H9 (cell line): Measurements from ENCODE around the gene VSTM2A. TPM values are rescaled to one million over a fixed set of nuclear protein-coding genes. Genes with fewer than 3 reads are reported as not detected.

Source experiments
- DNase-seq: peaks from one replicate; pipeline ENCODE4 v3.0.0-alpha.2; 2017
- H2AFZ ChIP-seq: one replicate; pipeline ENCODE4 v1.6.1; 2013; ENCODE audit warnings: mild to moderate bottlenecking, low read length, control low read depth, moderate library complexity
- H2AK5ac ChIP-seq: 2 replicates; pipeline ENCODE4 v1.6.1; 2013; ENCODE audit warnings: low read length, control low read depth, mixed read lengths; ENCODE audit not compliant: insufficient read length
- H2BK120ac ChIP-seq: one replicate; pipeline ENCODE4 v1.6.1; 2013; ENCODE audit warnings: low read depth, mild to moderate bottlenecking, low read length, control low read depth, inconsistent platforms; ENCODE audit not compliant: poor library complexity, severe bottlenecking
- H2BK12ac ChIP-seq: 2 replicates; pipeline ENCODE4 v1.6.1; 2013; ENCODE audit warnings: low read length, control low read depth, mixed read lengths, low read depth; ENCODE audit not compliant: insufficient read length
- H2BK15ac ChIP-seq: 2 replicates; pipeline ENCODE4 v1.6.1; 2013; ENCODE audit warnings: low read depth, low read length, control low read depth
- H2BK20ac ChIP-seq: one replicate; pipeline ENCODE4 v1.6.1; 2013; ENCODE audit warnings: low read depth, mild to moderate bottlenecking, low read length, control low read depth, inconsistent platforms; ENCODE audit not compliant: poor library complexity, severe bottlenecking
- H2BK5ac ChIP-seq: 2 replicates; pipeline ENCODE4 v1.6.1; 2013; ENCODE audit warnings: low read length, control low read depth, mixed read lengths; ENCODE audit not compliant: insufficient read length
- H3K14ac ChIP-seq: 2 replicates; pipeline ENCODE4 v1.6.1; 2013; ENCODE audit warnings: low read length, control low read depth; ENCODE audit not compliant: insufficient read depth
- H3K18ac ChIP-seq: 2 replicates; pipeline ENCODE4 v1.6.1; 2013; ENCODE audit warnings: low read depth, mild to moderate bottlenecking, mixed read lengths, low read length, control low read depth; ENCODE audit not compliant: insufficient read length
- H3K23ac ChIP-seq: 2 replicates; pipeline ENCODE4 v1.6.1; 2013; ENCODE audit warnings: low read length, control low read depth, mixed read lengths, low read depth; ENCODE audit not compliant: insufficient read length
- H3K23me2 ChIP-seq: 2 replicates; pipeline ENCODE4 v1.6.1; 2013; ENCODE audit warnings: low read depth, mild to moderate bottlenecking, mixed read lengths, low read length, control low read depth; ENCODE audit not compliant: insufficient read length, poor library complexity, severe bottlenecking
- H3K27ac ChIP-seq: 2 replicates; pipeline ENCODE4 v1.5.1; 2013; ENCODE audit warnings: low read length, control low read depth, mixed read lengths, low read depth; ENCODE audit not compliant: insufficient read length
- H3K27me3 ChIP-seq: 2 replicates; pipeline ENCODE4 v1.6.1; 2013; ENCODE audit warnings: low read length, control low read depth, inconsistent platforms; ENCODE audit not compliant: insufficient read depth
- H3K4ac ChIP-seq: 2 replicates; pipeline ENCODE4 v1.6.1; 2013; ENCODE audit warnings: low read depth, mild to moderate bottlenecking, control low read depth, inconsistent platforms, low read length, moderate library complexity
- H3K4me1 ChIP-seq: 2 replicates; pipeline ENCODE4 v1.6.1; 2013; ENCODE audit warnings: low read length, control low read depth, inconsistent platforms; ENCODE audit not compliant: insufficient read depth
- H3K4me2 ChIP-seq: 2 replicates; pipeline ENCODE4 v1.6.1; 2013; ENCODE audit warnings: low read length, control low read depth, mixed read lengths; ENCODE audit not compliant: insufficient read length, insufficient read depth
- H3K56ac ChIP-seq: 2 replicates; pipeline ENCODE4 v1.6.1; 2013; ENCODE audit warnings: low read depth, mild to moderate bottlenecking, mixed read lengths, low read length, control low read depth; ENCODE audit not compliant: insufficient read length
- H3K79me1 ChIP-seq: 2 replicates; pipeline ENCODE4 v1.6.1; 2013; ENCODE audit warnings: low read depth, mild to moderate bottlenecking, moderate library complexity, low read length, control low read depth, inconsistent platforms; ENCODE audit not compliant: insufficient read depth, poor library complexity, severe bottlenecking
- H3K79me2 ChIP-seq: 2 replicates; pipeline ENCODE4 v1.6.1; 2013; ENCODE audit warnings: low read length, control low read depth, inconsistent platforms; ENCODE audit not compliant: insufficient read depth
- H3K9ac ChIP-seq: 2 replicates; pipeline ENCODE4 v1.6.1; 2013; ENCODE audit warnings: low read length, control low read depth, mixed read lengths; ENCODE audit not compliant: insufficient read length; ENCODE audit errors: extremely low read depth
- H3K9me3 ChIP-seq: one replicate; pipeline ENCODE4 v1.6.1; 2013; ENCODE audit warnings: low read depth, low read length, inconsistent platforms; ENCODE audit not compliant: control insufficient read depth
- H3T11ph ChIP-seq: one replicate; pipeline ENCODE4 v1.6.1; 2013; ENCODE audit warnings: mild to moderate bottlenecking, low read length, control low read depth, inconsistent platforms
- H4K20me1 ChIP-seq: one replicate; pipeline ENCODE4 v1.6.1; 2013; ENCODE audit not compliant: control insufficient read depth, insufficient read length, insufficient read depth
- H4K5ac ChIP-seq: 2 replicates; pipeline ENCODE4 v1.6.1; 2013; ENCODE audit warnings: low read depth, mild to moderate bottlenecking, mixed read lengths, low read length, control low read depth; ENCODE audit not compliant: insufficient read length
- H4K8ac ChIP-seq: replicated peaks from 2 replicates; pipeline ENCODE4 v1.6.1; 2013; ENCODE audit warnings: low read length, control low read depth, mixed read lengths, low read depth; ENCODE audit not compliant: insufficient read length
- H4K91ac ChIP-seq: 2 replicates; pipeline ENCODE4 v1.6.1; 2013; ENCODE audit warnings: low read depth, mild to moderate bottlenecking, moderate library complexity, mixed read lengths, low read length, control low read depth; ENCODE audit not compliant: insufficient read length
- H3K27ac Mint-ChIP-seq, 3 experiments: 2 replicates in 2 of 3; 3 replicates in 1 of 3; pipeline ENCODE4 v1.8.0; 2020 to 2021; ENCODE audit warnings: mixed read lengths in 3 of 3, mild to moderate bottlenecking in 1 of 3, moderate library complexity in 1 of 3
- H3K27me3 Mint-ChIP-seq: 2 replicates; pipeline ENCODE4 v1.8.0; 2021; ENCODE audit warnings: low read depth, mild to moderate bottlenecking, moderate library complexity, mixed read lengths
- H3K36me3 Mint-ChIP-seq, 3 experiments: 2 replicates in 2 of 3; 3 replicates in 1 of 3; pipeline ENCODE4 v1.8.0; 2020 to 2021; ENCODE audit warnings: low read depth in 3 of 3, mixed read lengths in 3 of 3; ENCODE audit not compliant: insufficient read depth in 1 of 3
- H3K4me1 Mint-ChIP-seq, 2 experiments: 2 replicates each; pipeline ENCODE4 v1.8.0; 2020; ENCODE audit warnings: mixed read lengths in 2 of 2
- H3K4me3 Mint-ChIP-seq, 2 experiments: 2 replicates in 1 of 2; 3 replicates in 1 of 2; pipeline ENCODE4 v1.8.0; 2020 to 2021; ENCODE audit warnings: mild to moderate bottlenecking in 2 of 2, mixed read lengths in 2 of 2, moderate library complexity in 1 of 2
- H3K9me3 Mint-ChIP-seq, 2 experiments: 2 replicates in 1 of 2; 3 replicates in 1 of 2; pipeline ENCODE4 v1.8.0; 2020; ENCODE audit warnings: mild to moderate bottlenecking in 2 of 2, mixed read lengths in 2 of 2, moderate library complexity in 1 of 2
- CTCF ChIP-seq: fragments of 200-600 bp; sonication (generic); conservative IDR thresholded peaks from 3 replicates; pipeline ENCODE4 v1.8.0; 2021; ENCODE audit warnings: antibody characterized with exemption, mild to moderate bottlenecking
- WGBS: extraction: QIAGEN DNeasy Blood & Tissue Kit; methylation state at CpG from one replicate; pipeline ENCODE4 v1.1.7; 2013; ENCODE audit warnings: missing lambda C conversion rate, low lambda C conversion rate, mixed read lengths; ENCODE audit not compliant: insufficient read length; ENCODE audit errors: extremely low coverage; 5-methylcytosine and 5-hydroxymethylcytosine counted together
- total RNA-seq: library from RNA; stranded (reverse); gene quantifications from 2 replicates; pipeline ENCODE4 v1.2.1, GENCODE V29; 2021

The VSTM2A gene
- total RNA-seq, 1 experiment from 2014 or later: 0.11 TPM

GRCh38 chr7:54538122-54538521 is 4.1 kb upstream of the VSTM2A start:
- Mint-ChIP-seq H3K27ac (no peak overlapping the region), H3K36me3 (no peaks in the 10 kb centered on the region; a peak in 1 of 7 replicates), H3K9me3 (peaks cover 0 to 2% of the 10 kb centered on the region in 2 experiments; a peak in 2 of 5 replicates), H3K27me3 (peaks cover 45% of the 10 kb centered on the region), H3K4me3 (no peak overlapping the region), H3K4me1 (peaks cover 14 to 16% of the 10 kb centered on the region in 2 experiments)
- no peak overlapping the region for H2BK5ac ChIP-seq
- no peaks in the 10 kb centered on the region for H4K20me1 ChIP-seq
- no peak overlapping the region for H3K9ac ChIP-seq
- no peak overlapping the region for H2BK15ac ChIP-seq
- H3K23me2 ChIP-seq: peaks cover 9% of the 10 kb centered on the region
- no peak overlapping the region for H4K91ac ChIP-seq
- no peaks in the 10 kb centered on the region for H3K79me1 ChIP-seq
- DNase-seq: no peak
- no peak overlapping the region for H3K14ac ChIP-seq
- no peak overlapping the region for H3K18ac ChIP-seq
- WGBS: no CpG with 5 or more reads among the region's 3 CpGs
- no peaks in the 10 kb centered on the region for H3K9me3 ChIP-seq
- no peak overlapping the region for H4K8ac ChIP-seq
- no peak overlapping the region for H3K27ac ChIP-seq
- H3K4me1 ChIP-seq: no peaks in the 10 kb centered on the region
- no peak overlapping the region for H3K56ac ChIP-seq
- H4K5ac ChIP-seq: no peak overlapping the region
- H3K4me2 ChIP-seq: no peak overlapping the region
- no peak overlapping the region for H3K23ac ChIP-seq
- H3K79me2 ChIP-seq: no peaks in the 10 kb centered on the region
- no peak overlapping the region for H2BK20ac ChIP-seq
- no peak overlapping the region for H2BK12ac ChIP-seq
- no peak overlapping the region for H2AFZ ChIP-seq
- H3K27me3 ChIP-seq: peaks cover 3% of the 10 kb centered on the region; the same call in 1 of the 2 replicates
- no peak overlapping the region for H3T11ph ChIP-seq
- no peak overlapping the region for H2AK5ac ChIP-seq
- H3K4ac ChIP-seq: no peak overlapping the region
- no peak for TF ChIP-seq CTCF
- H2BK120ac ChIP-seq: no peak overlapping the region
